Naive thymus-derived CD8-positive, alpha-beta T cell (primary cell): ENCODE results near the gene ZNF99. TPM values are rescaled to one million over a fixed set of nuclear protein-coding genes. Genes with fewer than 3 reads are reported as not detected.
"Not testable (repeated sequence)": the region's sequence is repeated elsewhere in the genome, so short reads cannot be mapped to it uniquely, and the experiment has no call there.

Experiments
- ATAC-seq, 2 donors: fragments of 150-1000 bp; cut with Tn5 transposase in 1 of 2; sonication (Bioruptor Pico), chemical (Tn5 transposase) in 1 of 2; 1 replicate in 1 of 2; 2 replicates in 1 of 2; pipeline ENCODE4 v1.10.0; 2021; ENCODE audit warnings: mild to moderate bottlenecking in 2 of 2, moderate library complexity in 2 of 2
- POLR2A ChIA-PET: fragments of 350-600 bp; sonication (Branson Sonifier 250); formaldehyde crosslinking; loops from one replicate; lab custom pipeline; 2021; ENCODE audit warnings: antibody characterized with exemption; lab: Charles Lee
- DNase-seq, 10 donors: peaks; one replicate each; pipeline versions ENCODE4 v3.0.0 to v3.0.0-alpha.2; 2020 to 2022
- H3K27ac Mint-ChIP-seq, 10 donors: one replicate each; pipeline ENCODE4 v1.8.0; 2020 to 2022; ENCODE audit warnings: mild to moderate bottlenecking in 10 of 10, mixed read lengths in 10 of 10, moderate library complexity in 4 of 10, inconsistent platforms in 1 of 10
- H3K27me3 Mint-ChIP-seq, 5 donors: one replicate each; pipeline ENCODE4 v1.8.0; 2021 to 2022; ENCODE audit warnings: mixed read lengths in 5 of 5
- H3K36me3 Mint-ChIP-seq, 3 donors: one replicate each; pipeline ENCODE4 v1.8.0; 2020 to 2022; ENCODE audit warnings: mixed read lengths in 3 of 3, mild to moderate bottlenecking in 2 of 3, inconsistent platforms in 1 of 3
- H3K4me1 Mint-ChIP-seq, 4 donors: one replicate each; pipeline ENCODE4 v1.8.0; 2021 to 2022; ENCODE audit warnings: mixed read lengths in 4 of 4
- H3K4me3 Mint-ChIP-seq, 10 donors: one replicate each; pipeline ENCODE4 v1.8.0; 2020 to 2022; ENCODE audit warnings: mild to moderate bottlenecking in 10 of 10, mixed read lengths in 10 of 10, moderate library complexity in 6 of 10, inconsistent platforms in 1 of 10
- H3K9me3 Mint-ChIP-seq, 9 donors: one replicate each; pipeline ENCODE4 v1.8.0; 2020 to 2022; ENCODE audit warnings: mixed read lengths in 9 of 9, mild to moderate bottlenecking in 3 of 9, inconsistent platforms in 1 of 9, moderate library complexity in 1 of 9
- polyA plus RNA-seq, 3 donors: library from polyadenylated mRNA; unstranded; fragments of 300-500 nt; fragmentation: Illumina TruSeq; gene quantifications; one replicate each; pipeline ENCODE4 v1.2.3, GENCODE V29; 2021
- total RNA-seq, 8 experiments: library from RNA in 2 of 8; stranded (reverse) in 2 of 8; gene quantifications; one replicate each; pipeline ENCODE4 v1.2.3 and lab custom pipeline; 2021 to 2026

The ZNF99 gene
- under 1 TPM in 1 of 2 experiments, not detected in 1; 0.05 TPM for total RNA-seq
- not detected for polyA plus RNA-seq
- total RNA-seq (lab: John Stamatoyannopoulos, UW) = 0 to 0.09 (median 0) reads per million in 6 experiments

DNA sequence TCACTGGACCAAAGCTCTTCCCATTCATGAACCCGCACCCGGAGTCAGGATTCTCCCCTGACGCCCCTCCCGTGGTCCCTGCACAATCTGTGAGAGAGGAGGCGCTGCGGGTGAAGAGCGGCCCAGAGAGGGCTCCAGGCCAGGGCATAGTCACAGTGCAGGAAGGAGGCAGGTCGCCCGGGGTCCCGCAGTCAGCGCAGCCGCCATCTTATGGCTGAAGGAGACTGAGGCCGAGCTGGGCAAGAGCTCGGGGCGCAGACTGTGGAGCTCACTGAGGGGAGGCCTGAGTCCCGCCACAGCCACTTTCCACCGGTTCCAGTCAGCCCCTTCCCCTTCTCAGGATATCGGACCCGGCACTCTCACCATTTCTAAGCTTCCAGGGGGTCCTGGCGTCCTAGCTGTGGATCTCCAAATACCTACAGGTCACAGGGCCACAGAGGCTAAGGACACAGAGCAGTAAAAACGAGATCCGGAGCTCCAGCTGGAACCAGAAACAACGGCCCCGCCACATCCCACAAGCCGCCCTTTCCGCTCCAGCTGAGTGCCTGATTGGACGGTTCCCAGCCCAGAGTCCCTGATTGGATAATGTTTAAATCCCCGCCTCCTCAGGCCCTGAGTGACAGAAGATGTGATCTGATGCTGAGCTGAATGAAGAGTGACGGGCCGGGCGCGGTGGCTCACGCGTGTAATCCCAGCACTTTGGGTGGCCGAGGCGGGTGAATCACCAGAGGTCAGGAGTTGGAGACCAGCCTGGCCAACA lies at the start of gene ZNF99:
Gene ZNF99, minus strand, starts transcription at position 501 of the 760 bp plus-strand sequence. Its CDS starts 135 bp downstream, at position 366.
- Mint-ChIP-seq H3K27ac (peak within 1 kb of the TSS in 1 of 10 donors; percentile 9), H3K4me3 (no peak within 1 kb of the TSS), H3K36me3 (peaks cover 0 to 19% (median 7%) of the 10 kb centered on the region in 3 donors), H3K4me1 (no peaks in the 10 kb centered on the region), H3K27me3 (peaks cover 0 to 4% (median 1%) of the 10 kb centered on the region in 5 donors), H3K9me3 (peaks cover 6 to 59% (median 23%) of the 10 kb centered on the region in 9 donors)
- ATAC-seq = no peak
- POLR2A ChIA-PET = no interaction called here
- DNase-seq = no peak

- no peaks in the 10 kb centered on the region for H3K27me3 Mint-ChIP-seq
- H3K4me3 Mint-ChIP-seq = no peak within 1 kb of the TSS
- no peak for DNase-seq
- H3K36me3 Mint-ChIP-seq = peaks cover 3 to 9% (median 3%) of the 10 kb centered on the region in 3 donors
- POLR2A ChIA-PET = no interaction called here
- no peaks in the 10 kb centered on the region for H3K4me1 Mint-ChIP-seq
- no peak within 1 kb of the TSS for H3K27ac Mint-ChIP-seq
- H3K9me3 Mint-ChIP-seq = peaks cover 0 to 84% (median 27%) of the 10 kb centered on the region in 9 donors
- ATAC-seq = no peak
Observed at GRCh38 chr19:22832031-22832762, 48.2 kb upstream of the ZNF99 start, which contains the start of gene ZNF723. TSS of gene ZNF723 (plus strand) at chr19:22832291. CDS start at chr19:22832380, 89 bp downstream.

GRCh38 chr19:22831211-22831610 lies 47.3 kb upstream of the ZNF99 start:
- Mint-ChIP-seq H3K36me3 (peaks cover 3 to 9% (median 3%) of the 10 kb centered on the region in 3 donors), H3K27ac (no peak overlapping the region), H3K4me1 (no peaks in the 10 kb centered on the region), H3K9me3 (peaks cover 0 to 84% (median 26%) of the 10 kb centered on the region in 9 donors), H3K4me3 (no peak overlapping the region), H3K27me3 (no peaks in the 10 kb centered on the region)
- DNase-seq (no peak), ATAC-seq (no peak)
- POLR2A ChIA-PET = no interaction called here

DNA sequence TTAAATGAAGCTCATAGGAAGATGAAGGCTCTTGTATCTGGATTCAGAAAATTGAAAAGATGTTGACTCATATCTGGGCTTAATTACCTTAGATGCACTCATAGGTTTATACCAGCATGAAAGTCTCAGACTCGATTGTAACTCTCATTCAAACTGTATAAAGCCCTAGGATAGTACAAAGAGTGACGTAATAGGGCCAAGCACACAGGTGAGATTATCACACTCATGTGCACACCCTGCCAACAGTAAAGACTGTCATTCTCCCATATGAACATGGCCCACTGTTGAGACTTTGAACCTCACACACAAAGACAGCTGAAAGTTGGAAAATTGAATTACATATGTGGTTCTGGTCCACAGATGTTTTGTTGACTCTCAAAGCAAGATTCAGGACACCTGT lies 30.2 kb upstream of the ZNF99 start:
- Mint-ChIP-seq H3K9me3 (peaks cover 0 to 68% (median 36%) of the 10 kb centered on the region in 9 donors), H3K27ac (no peak overlapping the region), H3K36me3 (peaks cover 0 to 15% (median 0%) of the 10 kb centered on the region in 3 donors), H3K4me1 (no peaks in the 10 kb centered on the region), H3K27me3 (peaks cover 0 to 8% (median 1%) of the 10 kb centered on the region in 5 donors), H3K4me3 (no peak overlapping the region)
- POLR2A ChIA-PET = no interaction called here
- DNase-seq (no peak), ATAC-seq (no peak)

- Mint-ChIP-seq H3K9me3 (peaks cover 0 to 44% (median 31%) of the 10 kb centered on the region in 9 donors), H3K27ac (no peak overlapping the region), H3K36me3 (peaks cover 0 to 15% (median 2%) of the 10 kb centered on the region in 3 donors), H3K27me3 (peaks cover 0 to 9% (median 4%) of the 10 kb centered on the region in 5 donors), H3K4me3 (no peak overlapping the region), H3K4me1 (no peaks in the 10 kb centered on the region)
- POLR2A ChIA-PET = no interaction called here
- ATAC-seq (no peak), DNase-seq (no peak)
Observed at GRCh38 chr19:22807061-22807835, 23.3 kb upstream of the ZNF99 start.

DNA sequence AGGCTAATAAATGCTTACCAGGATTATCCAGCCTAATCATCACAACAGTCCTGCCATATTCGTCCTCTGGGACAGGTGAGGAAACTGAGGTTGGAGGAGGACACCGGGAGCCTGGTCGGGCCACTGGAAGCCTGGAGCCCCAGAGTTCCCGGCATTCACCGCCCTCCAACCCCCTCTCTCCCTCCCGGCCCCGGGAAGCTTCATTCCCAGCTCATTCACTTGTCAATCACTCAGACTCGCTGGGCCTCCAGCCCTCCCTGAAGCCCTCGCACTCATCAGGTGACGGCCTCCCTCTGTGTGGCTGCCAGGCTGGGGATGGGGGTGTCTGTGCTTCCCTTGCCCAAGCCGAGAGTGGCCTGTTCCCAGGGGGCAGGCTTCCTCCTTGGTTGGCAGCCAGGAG lies 22.5 kb upstream of the ZNF99 start:
- Mint-ChIP-seq H3K36me3 (peaks cover 0 to 14% (median 2%) of the 10 kb centered on the region in 3 donors), H3K27ac (no peak overlapping the region), H3K27me3 (peaks cover 0 to 9% (median 4%) of the 10 kb centered on the region in 5 donors), H3K9me3 (peaks cover 0 to 46% (median 28%) of the 10 kb centered on the region in 9 donors), H3K4me3 (no peak overlapping the region), H3K4me1 (no peaks in the 10 kb centered on the region)
- DNase-seq (no peak), ATAC-seq (no peak)
- POLR2A ChIA-PET = no interaction called here

GRCh38 chr19:22797040-22797439 lies 13.1 kb upstream of the ZNF99 start:
- Mint-ChIP-seq H3K27ac (no peak overlapping the region), H3K36me3 (peaks cover 0 to 45% (median 7%) of the 10 kb centered on the region in 3 donors), H3K9me3 (peaks cover 25 to 75% (median 57%) of the 10 kb centered on the region in 9 donors), H3K27me3 (no peaks in the 10 kb centered on the region), H3K4me1 (no peaks in the 10 kb centered on the region), H3K4me3 (no peak overlapping the region)
- POLR2A ChIA-PET = no interaction called here
- DNase-seq (no peak), ATAC-seq (no peak)

DNA sequence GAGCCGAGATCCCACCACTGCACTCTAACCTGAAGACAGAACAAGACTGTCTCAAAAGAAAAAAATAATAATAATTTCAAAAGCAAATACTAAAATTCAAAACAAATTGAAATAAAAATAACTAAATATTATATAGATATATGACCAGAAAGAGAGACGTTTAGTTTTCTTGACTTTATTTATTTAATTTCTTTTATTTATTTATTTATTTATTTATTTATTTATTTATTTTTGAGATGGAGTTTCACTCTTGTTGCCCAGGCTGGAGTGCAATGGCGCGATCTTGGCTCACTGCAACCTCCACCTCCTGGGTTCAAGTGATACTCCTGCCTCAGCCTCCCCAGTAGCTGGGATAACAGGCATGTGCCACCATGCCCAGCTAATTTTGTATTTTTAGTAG lies 8.9 kb upstream of the ZNF99 start:
- ATAC-seq, DNase-seq, H3K4me1 Mint-ChIP-seq, H3K27me3 Mint-ChIP-seq, POLR2A ChIA-PET, H3K4me3 Mint-ChIP-seq, H3K27ac Mint-ChIP-seq: not testable (repeated sequence)
- H3K9me3 Mint-ChIP-seq = peaks cover 15 to 71% (median 43%) of the 10 kb centered on the region in 9 donors
- H3K36me3 Mint-ChIP-seq = peaks cover 0 to 32% (median 1%) of the 10 kb centered on the region in 3 donors

GRCh38 chr19:22735911-22736645 lies 47.9 kb downstream of the ZNF99 start:
- Mint-ChIP-seq H3K27me3 (no peaks in the 10 kb centered on the region), H3K36me3 (peaks cover 0 to 52% (median 0%) of the 10 kb centered on the region in 3 donors), H3K4me1 (no peaks in the 10 kb centered on the region), H3K9me3 (peaks cover 26 to 97% (median 55%) of the 10 kb centered on the region in 9 donors), H3K4me3 (no peak overlapping the region), H3K27ac (no peak overlapping the region)
- POLR2A ChIA-PET = no interaction called here
- ATAC-seq (no peak), DNase-seq (no peak)

DNA sequence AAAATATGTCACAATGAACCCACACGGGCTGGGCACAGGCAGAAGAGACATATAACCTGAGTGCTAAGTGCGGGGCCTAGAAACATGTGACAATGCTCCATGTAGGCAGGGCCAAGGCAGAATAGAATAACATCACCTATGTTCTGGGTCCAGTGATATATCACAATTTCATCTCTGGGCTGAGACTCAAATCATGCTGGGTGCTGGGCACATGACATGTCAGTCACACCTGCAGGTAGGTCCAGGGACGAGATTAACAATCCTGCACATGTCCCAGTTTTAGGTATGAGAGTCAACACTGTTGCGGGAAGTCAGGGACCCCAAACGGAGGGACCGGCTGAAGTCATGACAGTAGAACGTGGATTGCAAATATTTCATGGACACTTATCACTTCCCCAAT lies 50.3 kb downstream of the ZNF99 start:
- no peaks in the 10 kb centered on the region for H3K4me1 Mint-ChIP-seq
- peaks cover 0 to 46% (median 0%) of the 10 kb centered on the region in 3 donors for H3K36me3 Mint-ChIP-seq
- no peaks in the 10 kb centered on the region for H3K27me3 Mint-ChIP-seq
- POLR2A ChIA-PET = no interaction called here
- ATAC-seq = no peak
- no peak for DNase-seq
- no peak overlapping the region for H3K27ac Mint-ChIP-seq
- H3K9me3 Mint-ChIP-seq = peaks cover 26 to 95% (median 52%) of the 10 kb centered on the region in 9 donors
- H3K4me3 Mint-ChIP-seq = no peak overlapping the region

GRCh38 chr19:22728214-22728613 lies 55.7 kb downstream of the ZNF99 start:
- DNase-seq, H3K4me1 Mint-ChIP-seq, H3K4me3 Mint-ChIP-seq, ATAC-seq, H3K27me3 Mint-ChIP-seq, H3K27ac Mint-ChIP-seq, POLR2A ChIA-PET: not testable (repeated sequence)
- peaks cover 0 to 61% (median 37%) of the 10 kb centered on the region in 9 donors for H3K9me3 Mint-ChIP-seq
- H3K36me3 Mint-ChIP-seq = peaks cover 0 to 24% (median 0%) of the 10 kb centered on the region in 3 donors

DNA sequence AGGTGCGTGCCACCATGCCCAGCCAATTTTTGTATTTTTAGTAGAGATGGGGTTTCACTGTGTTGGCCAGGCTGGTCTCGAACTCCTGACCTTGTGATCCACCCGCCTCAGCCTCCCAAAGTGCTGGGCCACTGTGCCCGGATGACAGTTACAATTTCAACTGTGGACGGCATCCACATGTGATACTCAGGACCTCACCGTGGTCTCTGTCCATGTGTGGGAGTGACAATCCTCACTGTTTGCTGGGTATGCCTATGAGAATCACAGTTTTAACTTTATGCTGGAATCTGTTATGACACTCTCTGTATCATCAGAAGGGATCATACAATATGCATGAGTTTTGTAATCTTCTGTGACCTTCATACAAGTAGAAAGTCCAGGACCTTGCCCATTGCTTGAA lies 62.4 kb downstream of the ZNF99 start:
- H3K27ac Mint-ChIP-seq, H3K4me1 Mint-ChIP-seq, POLR2A ChIA-PET, ATAC-seq, DNase-seq, H3K27me3 Mint-ChIP-seq, H3K4me3 Mint-ChIP-seq: not testable (repeated sequence)
- Mint-ChIP-seq H3K36me3 (peaks cover 0 to 13% (median 0%) of the 10 kb centered on the region in 3 donors), H3K9me3 (peaks cover 1 to 46% (median 28%) of the 10 kb centered on the region in 9 donors)
